Ramos (cell line): ENCODE measurements around the gene FGF14.

Experiments
- in situ Hi-C: fragments of 300-500 bp; cut with MboI; formaldehyde crosslinking; loops from one replicate; pipeline ENCODE4 v1.14.3; 2022; ENCODE audit warnings: low sequenced_read_pairs; ENCODE audit not compliant: unreplicated experiment

Gene FGF14

DNA sequence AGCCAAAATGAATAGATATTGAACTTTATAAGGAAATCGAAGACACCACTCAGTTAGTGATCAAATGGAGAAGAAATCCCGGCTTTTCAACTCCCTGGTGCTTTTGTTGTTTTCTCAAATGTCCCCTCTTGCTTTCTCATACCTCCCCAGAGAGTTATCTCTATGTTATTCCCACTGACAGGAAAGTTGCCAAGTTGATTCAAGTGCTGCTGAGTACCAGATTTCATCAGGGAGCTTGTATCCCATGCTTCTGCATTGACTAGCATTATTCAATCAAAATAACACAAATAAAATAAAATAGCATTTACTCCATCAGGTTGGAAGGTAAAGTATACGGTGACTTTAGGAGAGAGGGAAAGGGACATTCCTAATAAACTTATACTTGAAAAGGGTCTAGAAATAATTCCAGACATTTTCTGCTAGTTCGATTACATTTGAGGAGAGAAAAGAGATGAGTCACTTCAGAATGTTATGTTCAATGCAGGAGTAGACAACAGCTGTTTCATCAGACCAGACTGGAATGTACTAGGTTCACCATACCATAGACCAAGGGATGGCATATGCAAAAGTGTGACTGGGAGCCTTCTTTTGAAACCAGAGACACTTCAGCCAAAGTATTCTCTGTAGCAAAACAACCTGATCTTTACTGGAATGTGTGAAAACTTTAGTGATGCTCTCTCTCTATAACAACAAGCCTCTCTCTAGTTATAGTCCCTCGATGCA, 397.8 kb downstream of the FGF14 start:
- in situ Hi-C loops = no loop called here

DNA sequence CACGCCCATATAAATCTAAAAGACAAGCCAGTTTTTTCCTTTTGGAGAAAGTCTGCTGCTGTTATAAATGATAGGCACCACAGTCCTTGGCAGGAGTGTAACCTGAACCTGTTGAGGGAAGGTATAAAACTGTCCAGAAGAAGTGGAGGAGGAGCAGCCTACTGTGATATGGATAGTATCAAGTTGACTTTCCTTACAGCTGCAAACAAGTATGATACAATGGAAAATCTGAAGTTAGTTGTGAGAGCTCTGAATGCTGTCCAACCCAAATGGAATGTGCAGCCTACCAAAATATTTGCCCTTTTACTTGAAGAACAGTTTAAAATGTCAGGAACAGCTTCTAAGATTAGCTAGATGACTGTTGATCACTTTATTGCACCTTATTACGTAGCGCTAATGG, 399.6 kb downstream of the FGF14 start:
- in situ Hi-C loops = no loop called here

DNA sequence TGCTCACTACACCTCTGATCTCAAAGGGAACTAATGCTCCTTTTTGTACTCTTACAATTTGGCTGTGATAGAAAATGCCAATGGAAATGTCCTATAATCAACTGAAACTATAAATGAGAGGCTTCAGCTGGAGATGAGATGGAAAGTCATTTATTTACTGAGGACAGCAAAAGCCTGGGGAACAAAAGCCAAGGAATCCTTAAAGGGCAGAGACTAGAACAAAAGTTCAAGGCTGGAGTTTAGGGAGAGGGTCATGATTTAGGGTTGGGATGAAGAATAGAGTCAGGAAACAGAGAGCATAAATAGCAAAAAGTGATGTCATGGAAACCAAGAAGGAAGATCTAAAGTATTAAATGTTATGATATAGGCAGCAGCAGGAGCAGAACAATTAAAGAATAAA, 401.1 kb downstream of the FGF14 start:
- in situ Hi-C loops = no loop called here

DNA sequence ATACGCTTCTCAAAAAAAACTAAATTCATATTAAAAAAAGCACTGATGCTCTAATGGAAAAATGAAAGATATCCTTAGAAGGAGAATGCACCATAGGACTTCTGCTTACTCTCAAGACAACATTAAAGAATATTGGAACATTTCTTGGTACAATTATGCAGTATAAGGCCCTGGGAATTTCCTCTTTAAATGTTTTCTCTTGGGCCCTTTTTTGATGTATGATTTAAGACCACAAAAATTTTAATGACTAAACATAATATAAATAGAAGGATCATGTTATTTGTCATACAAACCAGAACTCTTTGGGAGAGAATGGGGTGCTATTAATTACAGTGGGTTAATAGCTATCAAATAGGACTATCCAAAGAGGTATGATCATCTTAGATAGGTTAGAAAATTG, 403.7 kb downstream of the FGF14 start:
- in situ Hi-C loops = no loop called here

DNA sequence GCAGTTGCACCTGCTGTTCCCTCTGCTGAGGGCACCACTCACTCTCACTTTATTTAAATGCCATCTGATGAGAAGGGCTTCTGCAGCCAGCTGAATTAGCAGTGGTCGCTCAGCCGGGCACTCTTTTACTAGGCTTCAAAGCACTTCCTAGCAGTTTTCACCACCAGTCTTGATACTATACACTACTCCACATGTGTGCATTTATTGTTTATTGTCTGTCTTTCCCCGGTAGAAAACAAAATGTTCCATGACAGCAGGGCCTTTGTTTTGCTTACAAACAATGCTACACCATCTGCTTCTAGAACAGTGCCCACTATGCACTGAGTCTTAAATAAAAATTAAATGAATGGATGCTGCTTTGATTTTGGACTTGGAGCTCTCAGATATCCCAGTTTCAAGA, 404.9 kb downstream of the FGF14 start:
- in situ Hi-C loops = no loop called here

DNA sequence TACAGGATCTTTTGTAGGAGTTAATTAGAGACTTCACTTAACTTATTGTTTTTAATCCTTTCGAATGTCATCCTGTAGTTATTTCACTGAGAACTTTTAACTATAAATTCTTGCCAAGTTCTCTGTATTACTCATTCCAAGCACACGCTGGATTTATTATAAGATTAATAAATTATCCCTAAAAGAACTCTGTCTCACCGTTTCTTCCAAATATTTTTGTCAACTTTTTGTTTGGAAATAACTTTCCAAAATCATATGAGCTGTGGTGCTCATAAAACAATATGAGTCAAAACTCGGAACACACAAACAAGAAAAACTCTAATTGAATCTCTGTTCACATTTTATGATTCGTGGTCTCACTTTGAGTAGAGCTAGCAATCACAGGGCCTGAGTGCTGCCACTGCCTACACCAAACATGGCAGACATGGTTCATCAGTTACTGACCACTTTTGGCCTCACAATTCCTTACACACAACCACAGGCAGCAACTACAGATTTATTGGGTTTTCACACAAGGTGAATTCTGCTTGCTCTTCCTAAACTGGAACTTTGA, 412.0 kb downstream of the FGF14 start:
- in situ Hi-C loops = no loop called here

DNA sequence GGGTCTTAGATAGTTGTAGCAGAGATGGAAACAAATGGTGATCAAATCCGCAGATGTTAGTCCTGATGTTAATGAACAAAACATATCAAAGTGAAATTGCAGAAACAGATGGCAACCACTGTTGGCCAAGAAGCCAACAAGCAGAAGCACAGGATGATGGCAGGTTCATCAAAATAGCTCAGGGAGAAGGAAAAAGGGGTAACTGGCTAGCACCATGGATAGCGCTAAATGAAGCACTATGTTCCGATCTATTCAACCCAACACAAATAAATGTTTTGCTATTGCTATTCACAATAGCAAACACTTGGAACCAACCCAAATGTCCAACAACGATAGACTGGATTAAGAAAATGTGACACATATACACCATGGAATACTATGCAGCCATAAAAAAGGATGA, 413.7 kb downstream of the FGF14 start:
- in situ Hi-C loops = no loop called here

DNA sequence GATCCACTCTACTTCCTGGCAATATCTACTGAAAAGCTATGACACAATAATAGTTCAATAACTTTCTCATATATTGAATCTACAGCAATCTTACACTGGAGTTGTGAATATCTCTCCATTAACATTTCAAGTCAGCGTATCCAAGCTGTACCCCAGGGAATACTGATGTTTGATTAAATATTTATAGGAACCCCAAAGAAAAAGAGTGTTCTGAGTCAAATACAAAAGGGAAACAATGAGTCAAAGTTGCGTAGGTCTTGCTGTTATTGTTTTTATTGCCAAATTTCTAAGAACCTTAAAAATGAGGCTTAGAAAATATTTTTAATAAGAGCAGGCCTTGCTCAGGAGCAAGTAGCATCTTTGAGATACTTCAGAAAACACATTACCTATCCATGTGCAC, 415.5 kb downstream of the FGF14 start:
- in situ Hi-C loops = no loop called here

DNA sequence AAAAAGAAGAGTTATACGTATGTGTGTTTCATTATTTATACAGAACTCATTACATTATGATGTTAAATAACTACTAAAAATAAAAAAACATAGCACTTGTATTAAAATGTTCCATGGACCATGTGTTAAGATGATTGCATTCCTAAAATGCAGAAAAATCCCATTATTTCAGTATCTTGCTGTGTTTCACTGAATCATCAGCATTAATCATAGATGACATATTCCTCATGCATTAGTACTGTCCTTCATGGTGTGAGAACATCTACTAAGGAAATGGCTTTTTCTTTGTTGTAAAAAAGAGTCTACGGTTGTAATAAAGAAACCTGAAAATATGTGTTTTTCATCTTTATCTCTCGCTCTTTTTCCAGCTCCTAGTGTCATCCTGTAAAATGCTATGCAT, 416.5 kb downstream of the FGF14 start:
- in situ Hi-C loops = no loop called here

DNA sequence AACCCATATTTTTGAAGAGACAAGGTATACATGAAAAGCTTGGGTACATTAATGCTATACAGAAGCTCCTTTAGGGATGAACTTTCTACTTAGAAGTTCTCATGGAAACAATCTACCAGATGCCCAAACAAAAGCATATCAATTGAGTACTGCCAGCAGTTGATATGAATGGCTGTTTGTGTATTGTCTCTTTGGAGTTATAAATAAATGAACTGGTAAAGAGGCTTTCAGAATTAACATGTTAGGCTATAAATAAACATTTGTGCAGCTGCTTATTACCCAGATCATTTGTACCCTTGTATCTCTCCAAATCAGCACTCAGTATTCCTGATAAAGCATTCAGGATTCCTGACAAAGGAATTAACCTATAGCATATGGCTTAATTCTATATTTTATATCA, 418.9 kb downstream of the FGF14 start:
- in situ Hi-C loops = no loop called here

DNA sequence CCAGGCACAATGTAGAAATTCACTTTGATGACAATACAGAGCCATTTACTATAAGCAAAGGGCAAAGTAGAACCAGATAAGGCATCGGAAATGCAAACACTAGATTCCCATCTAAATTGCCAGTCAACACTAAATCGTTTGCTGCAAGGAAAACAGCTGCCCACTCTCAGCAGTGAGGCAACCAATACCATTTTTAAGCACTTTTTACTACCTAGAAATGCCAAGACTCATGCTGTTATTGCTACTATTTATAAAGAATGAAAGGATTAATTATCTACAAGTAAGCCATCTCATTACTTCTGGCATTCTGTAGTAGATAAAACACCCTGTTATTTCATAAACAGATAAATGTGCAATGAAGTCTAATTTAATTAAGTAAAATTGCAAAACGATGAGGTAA, 422.0 kb downstream of the FGF14 start:
- in situ Hi-C loops = no loop called here

DNA sequence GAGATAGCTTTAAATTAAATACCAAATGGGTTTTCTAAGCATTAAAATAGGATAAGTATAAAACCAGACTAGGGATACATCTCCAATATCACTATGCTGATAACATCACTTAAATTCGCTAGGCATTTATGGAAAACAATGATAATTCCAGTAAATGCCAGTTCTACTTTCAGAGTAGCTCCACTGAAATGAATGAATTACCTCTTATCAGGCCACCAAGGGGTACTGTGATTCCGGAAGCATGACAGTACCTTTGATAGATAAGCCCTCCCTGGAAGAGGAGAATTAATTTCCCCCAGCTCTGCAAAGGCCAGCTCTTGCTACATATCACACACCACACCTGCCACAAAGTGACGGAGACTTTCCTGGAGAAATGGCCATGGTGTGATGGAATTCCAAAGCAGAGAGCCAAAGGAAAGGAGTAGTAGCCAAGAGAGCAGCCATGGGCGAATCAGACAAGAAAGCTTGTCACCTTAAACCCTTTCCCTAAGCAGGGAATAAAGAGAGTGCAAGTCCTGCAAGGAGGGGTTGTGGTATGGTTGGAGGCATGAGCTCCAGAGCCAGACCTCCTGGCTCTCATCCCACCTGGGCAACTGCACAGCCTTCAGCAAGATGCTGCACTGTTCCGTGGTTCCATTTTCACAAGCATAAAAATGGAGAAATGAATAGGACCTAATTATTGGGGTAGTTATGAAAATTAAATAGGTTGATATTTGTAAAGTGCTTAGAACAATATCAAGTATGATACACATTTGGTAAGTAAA, 423.1 kb downstream of the FGF14 start:
- in situ Hi-C loops = no loop called here

DNA sequence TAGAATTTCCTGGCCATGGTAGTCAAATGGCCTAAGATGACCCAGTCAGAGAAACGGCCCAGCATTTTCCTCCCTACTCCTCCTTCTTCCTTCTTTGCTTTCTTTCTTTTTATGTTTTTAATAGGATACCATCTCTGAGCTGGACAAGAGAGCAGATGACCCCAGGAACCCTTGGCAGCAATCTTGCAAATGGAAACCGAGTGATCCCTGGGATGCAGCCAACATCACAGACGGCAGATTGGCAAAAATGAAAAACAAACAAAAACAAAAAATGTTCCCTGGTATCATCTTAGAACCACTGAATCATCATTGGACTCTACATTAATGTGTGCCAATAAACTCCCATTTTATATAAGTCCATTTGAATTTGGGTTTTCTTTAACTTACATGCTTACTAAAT, 424.4 kb downstream of the FGF14 start:
- in situ Hi-C loops = no loop called here

DNA sequence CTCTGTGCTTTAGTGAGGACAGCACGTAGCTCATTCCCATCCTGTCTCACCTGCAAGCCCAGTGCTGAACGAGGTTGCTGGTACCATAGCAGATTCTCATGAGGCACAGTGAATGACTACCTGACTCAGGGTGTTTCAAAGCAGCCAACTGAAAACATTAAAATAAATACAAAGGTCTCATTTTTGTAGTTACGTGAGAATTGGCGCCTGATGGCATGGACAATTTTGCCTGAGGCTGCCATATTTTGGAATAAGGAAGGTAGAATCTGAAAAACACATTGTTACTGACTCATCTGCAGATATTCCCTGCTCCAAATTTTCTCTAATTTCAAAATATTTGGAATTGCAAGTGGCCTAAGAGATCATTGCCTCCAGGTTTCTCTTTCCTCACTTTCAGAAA, 429.7 kb downstream of the FGF14 start:
- in situ Hi-C loops = no loop called here

DNA sequence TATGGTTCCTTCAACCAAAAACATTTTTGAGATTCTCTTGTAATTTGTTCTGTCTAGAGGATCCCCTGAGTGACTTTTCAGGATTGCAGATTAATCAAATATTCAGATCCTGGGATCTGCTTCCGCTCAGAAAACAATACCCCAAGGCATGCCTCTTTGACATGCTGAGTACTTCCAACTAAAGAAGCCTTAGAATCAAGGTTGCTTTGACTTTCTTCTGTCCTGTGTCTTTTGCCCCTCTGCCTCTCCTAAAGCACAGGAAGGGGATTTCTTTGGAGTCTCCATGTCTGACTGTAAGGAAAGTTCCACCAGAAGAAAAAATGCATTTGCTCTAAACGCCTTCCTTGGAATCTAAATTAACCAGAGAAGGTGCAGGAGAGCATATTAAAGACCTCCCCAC, 431.5 kb downstream of the FGF14 start:
- in situ Hi-C loops = no loop called here

DNA sequence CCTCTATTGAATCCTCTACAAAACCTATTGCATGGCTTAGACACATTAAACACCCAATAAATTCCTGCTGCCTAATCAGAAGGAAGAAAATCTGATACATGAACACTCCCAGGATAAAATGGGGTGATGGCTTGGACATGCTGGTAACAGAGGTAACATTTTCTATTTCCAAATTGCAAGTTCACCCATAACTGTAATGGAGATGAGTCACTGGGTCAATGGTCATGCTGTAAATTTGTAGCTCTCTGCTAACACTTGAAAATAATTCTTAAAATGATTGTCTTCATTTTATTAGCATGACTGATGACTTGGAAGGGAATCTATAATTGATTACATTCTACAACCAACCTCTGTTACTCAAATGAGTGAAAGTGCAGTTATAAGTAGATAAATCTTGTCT, 434.1 kb downstream of the FGF14 start:
- in situ Hi-C loops = no loop called here

DNA sequence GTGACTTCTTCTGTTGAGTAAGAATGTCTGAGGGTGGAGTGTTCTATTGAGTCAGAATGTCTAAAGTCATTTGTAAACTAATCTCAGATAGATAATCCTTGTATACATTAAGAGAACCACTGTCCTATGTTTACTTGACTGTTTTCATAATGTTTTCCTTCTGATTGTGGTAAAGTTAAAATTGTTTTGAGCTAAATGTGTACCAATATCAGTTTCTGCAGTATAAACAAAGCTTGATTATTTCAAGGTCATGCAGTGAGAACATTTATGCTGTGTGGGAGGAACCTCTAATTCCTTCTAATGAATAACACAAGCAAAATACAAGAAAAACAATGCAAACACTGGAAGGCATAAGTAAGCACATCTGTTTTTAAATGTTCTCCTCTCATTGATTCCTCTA, 434.6 kb downstream of the FGF14 start:
- in situ Hi-C loops = no loop called here

DNA sequence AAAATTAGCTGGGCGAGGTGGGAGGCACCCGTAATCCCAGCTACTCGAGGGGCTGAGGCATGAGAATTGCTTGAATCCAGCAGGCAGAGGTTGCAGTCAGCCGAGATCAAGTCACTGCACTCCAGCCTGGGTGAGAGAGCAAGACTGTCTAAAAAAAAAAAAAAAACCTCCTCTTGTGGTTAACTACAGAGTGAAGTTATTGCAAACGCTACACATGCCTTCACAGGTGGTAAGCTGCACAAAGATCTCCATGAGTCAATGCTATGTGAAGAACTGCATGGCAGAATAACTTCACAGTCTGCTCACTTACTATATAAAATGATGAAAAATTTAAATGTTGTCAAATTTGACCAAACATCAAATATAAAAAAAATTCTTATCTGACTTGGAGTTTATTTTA, 436.8 kb downstream of the FGF14 start:
- in situ Hi-C loops = no loop called here

DNA sequence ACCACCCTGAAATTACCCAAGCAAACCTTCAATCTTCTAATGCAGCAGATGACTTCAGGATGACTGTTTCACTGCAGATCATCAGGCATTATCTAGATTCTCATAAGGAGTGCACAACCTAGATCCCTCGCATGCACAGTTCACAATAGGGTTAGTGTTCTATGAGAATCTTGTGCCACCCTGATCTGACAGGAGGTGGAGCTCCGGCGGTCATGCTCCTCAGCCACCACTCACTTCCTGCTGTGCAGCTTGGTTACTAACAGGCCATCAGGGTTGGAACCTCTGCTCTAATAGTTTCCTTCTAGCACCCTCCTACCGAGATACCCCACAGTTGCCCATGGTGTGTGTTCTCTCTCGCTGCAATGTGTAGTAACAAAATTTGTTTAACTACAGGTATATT, 442.8 kb downstream of the FGF14 start:
- in situ Hi-C loops = no loop called here

DNA sequence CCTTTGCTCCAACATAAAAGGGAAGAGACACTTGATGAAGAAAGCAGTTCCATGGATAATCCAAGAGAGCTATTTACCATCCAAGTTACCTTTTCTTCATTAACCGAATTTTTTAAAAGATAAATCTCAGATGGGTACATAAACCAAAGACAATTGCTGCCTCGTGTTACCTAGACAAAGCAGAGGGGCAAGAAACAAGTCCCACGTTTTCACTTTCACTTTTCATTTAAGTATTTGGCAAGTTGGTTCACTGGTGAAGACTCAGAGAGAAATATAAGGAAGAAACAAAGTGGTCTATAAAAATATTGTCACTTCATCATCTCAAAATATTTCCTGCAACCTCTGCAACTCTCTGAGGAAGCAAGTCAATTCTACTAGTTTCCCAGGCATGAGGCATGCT, 446.1 kb downstream of the FGF14 start:
- in situ Hi-C loops = no loop called here

DNA sequence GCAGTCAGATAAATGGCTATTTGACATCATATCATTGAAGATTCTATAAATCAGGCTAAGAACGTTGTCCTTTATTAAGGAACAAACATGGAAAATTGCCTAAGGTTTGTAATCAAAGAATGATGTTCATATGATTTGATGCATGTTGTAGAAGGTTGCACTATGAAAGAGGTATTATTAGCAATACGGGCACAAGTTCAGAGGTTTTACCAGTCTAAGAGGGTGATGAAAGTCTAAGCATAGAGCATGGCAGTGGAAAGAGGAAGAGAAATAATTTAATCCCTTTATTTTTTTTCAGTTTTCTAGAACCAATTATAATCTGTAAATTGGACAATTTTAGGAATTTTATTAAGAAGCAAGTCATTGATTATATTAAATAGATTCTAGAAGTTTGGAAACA, 450.7 kb downstream of the FGF14 start:
- in situ Hi-C loops = no loop called here

DNA sequence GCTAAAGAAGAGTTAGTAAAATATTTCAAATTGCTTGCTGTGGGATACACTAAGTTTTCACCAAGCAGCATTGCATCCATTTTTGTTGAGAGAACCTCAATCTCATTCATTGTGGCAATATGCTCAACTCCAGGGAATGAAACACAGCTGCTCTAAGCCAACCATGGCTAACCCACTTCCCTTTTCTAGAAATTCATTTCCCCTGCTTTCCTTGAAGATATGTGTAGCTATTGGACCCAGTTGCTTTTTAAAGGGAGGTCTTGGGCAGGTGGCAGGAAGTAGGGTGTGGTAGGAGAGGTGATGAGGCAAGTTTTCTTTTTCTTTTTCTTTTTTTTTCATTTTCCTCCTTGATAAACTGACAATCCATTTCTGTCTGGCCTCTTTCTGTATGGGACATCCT, 452.2 kb downstream of the FGF14 start:
- in situ Hi-C loops = no loop called here
